GM20000 (cell line): ENCODE measurements around the gene DNAJC2.

Source experiments
- DNase-seq: peaks from one replicate; pipeline ENCODE4 v3.0.0; 2012; ENCODE audit warnings: low spot score
- TF ChIP-seq, protein P1 (sequence below): IDR thresholded peaks from 2 replicates; pipeline ENCODE4 v1.5.1; 2012; ENCODE audit warnings: mild to moderate bottlenecking, control low read depth; ENCODE audit errors: extremely low read depth, missing control alignments

The DNAJC2 gene

DNA sequence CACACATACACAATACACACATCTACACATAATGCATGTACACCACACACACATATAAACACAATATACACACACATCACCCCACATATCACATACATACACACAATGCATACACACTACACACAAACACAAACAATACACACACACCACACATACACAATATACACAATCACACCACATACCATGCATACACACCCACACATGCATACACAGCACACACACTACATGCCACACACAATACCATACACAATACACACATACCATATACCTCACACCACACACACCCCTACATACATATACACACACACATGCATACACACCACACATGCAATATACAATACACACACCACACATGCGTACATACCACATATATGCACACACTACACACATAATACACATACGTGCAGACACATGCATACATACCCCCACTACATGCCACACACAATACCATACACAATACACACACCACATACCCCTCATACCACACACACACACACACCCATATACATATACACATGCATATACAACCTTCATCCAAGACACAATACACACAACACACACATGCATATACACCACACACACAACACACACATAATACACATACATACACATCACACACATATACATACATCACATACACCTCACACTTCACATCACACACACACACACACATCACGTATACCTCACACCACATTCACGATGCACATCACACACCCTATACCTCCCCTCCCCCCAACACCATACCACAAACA is 36.9 kb upstream of the DNAJC2 start:
- TF ChIP-seq, protein P1, sequence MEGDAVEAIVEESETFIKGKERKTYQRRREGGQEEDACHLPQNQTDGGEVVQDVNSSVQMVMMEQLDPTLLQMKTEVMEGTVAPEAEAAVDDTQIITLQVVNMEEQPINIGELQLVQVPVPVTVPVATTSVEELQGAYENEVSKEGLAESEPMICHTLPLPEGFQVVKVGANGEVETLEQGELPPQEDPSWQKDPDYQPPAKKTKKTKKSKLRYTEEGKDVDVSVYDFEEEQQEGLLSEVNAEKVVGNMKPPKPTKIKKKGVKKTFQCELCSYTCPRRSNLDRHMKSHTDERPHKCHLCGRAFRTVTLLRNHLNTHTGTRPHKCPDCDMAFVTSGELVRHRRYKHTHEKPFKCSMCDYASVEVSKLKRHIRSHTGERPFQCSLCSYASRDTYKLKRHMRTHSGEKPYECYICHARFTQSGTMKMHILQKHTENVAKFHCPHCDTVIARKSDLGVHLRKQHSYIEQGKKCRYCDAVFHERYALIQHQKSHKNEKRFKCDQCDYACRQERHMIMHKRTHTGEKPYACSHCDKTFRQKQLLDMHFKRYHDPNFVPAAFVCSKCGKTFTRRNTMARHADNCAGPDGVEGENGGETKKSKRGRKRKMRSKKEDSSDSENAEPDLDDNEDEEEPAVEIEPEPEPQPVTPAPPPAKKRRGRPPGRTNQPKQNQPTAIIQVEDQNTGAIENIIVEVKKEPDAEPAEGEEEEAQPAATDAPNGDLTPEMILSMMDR: no peak
- no peak for DNase-seq

DNA sequence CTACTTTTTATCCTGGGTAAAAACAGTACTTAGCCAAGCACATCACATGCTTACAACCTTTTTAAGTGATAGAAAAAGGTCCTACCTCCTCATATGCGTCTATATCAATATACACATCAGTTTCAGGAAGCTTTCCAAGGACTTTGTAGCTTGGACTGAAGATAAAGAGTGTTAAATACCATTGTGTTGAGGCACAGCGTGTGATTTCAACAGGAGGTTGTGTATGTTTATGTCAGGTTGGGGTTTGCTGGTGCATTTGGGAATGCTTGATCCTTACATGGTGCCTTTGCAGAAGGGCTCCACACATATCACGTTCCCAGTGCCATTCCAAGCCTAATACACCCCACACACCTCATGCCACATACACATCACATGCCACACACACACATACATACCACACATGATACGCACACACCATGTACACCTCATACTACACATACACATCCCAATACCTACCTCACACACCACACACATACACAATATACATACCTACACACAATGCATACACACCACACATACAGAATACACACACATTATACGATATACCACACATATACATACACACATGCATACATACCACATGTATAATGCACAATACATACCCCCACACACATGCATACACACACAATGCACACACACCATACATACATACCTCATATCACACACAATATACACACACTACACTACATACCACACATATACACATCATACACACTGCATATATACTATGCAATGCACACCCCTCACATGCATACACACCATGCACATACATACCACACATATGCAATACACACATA is 36.0 kb upstream of the DNAJC2 start:
- DNase-seq: no peak
- TF ChIP-seq, protein P1: no peak

DNA sequence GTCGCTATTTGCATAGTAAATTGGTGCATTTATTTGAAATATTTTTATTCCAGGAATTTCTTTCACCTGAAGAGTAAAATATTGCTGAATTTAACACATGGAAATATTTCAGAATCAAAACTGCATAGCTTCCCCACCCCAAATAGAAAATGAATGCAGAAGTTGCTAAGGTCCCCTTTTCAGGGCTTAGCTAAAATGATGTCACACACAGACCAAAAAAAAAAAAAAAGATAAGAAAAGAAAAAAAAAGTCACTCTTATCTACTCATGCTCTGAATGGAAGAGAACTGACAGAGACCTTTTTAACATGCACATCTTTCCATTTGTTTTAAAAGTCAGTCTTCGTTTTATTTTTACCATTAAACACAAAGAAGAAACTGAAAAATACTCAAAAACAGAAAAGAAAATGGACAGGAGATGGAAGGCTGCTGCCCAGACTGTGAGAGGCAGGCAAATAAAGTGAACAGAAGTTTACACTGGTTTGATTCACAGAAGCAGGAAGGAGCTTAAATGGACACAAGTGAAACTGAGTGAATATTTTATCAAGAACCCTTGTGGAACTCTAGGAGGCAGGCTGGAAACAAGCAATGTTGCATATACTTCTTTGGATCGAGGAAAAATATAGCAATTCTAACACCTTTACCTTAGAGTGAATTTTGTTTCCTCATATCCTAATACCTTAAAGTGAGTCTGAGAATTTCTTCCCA is 34.9 kb upstream of the DNAJC2 start:
- no peak for DNase-seq
- TF ChIP-seq, protein P1: no peak

DNA sequence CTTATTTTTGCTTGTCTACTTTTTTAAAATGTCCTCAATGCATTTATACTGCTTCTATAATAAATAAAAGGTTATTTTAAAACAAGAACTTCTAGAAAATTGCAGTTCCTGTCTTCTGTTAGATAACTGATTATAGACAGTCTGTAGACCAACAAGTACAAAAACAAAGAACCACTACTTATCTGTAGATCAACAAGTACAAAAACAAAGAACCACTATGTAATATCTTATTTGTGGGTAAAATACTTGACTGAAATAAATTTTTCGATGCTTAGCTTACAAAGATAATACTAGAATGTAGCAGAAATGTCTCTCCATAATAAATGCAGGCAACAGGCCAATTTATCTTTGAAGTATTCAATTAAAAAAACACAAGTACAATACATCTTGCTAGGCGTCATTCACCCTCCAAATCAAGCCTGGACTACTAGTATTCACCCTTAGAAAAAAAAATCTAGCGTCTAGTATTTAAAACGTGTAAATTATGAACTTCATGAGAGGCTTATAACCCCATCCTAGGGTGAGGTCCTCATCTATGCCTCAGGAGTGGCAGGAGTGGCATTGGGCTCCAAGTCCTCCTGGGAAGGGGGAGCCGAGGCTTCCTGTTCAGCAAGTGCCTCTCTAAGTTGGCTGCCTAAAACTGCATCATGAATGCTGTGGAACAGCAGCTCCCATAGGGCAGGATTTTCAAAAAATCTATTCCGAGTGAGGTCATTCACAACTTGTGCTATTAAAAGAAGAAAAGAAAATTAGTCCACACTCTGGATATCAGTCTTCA is 29.5 kb upstream of the DNAJC2 start:
- DNase-seq: no peak
- TF ChIP-seq, protein P1: no peak

DNA sequence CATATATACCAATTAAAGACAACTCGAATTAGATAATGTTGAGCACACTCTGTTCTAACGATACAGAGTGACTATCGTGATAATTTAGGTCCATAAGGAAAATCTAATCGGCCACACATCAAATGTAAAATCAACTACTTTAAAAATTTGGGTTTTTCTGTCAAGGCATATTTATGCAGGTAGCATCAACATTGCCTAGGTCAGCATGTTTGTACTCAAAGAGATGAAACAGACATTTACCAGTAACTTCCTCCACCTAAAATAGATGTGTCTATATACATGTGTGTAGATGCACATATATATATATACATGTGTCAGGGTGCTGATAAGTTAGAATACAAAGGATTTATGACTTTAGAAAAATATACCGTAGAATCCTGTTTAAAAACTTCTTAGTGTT is 24.9 kb upstream of the DNAJC2 start:
- TF ChIP-seq, protein P1: no peak
- no peak for DNase-seq

DNA sequence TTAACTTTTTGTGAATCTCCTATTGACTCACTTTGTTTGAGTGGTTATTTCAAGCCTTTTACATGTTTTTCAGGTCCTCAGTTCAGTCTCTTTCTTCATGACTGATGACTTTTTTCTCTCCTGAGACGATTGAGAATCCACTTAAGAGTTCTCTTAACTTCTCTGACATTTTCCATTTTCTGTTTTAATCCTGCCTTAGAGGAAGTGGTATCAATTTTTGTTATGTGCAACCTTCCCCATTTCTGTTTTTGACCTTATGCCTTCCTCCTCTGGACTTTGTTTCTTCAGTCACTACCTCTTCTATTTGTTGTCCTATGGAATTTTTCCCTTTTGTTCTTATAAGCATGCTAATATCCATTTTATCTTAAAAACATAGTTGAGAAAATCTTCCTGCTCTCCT is 5.2 kb upstream of the DNAJC2 start:
- DNase-seq: no peak

More for the DNA sequence above, 5.2 kb upstream of the DNAJC2 start:
- TF ChIP-seq, protein P1: no peak
